Measurements from ENCODE around the gene BHLHA9. TPM values are rescaled to one million over a fixed set of nuclear protein-coding genes. Genes with fewer than 3 reads are reported as not detected.

The BHLHA9 gene
- total and polyA plus RNA-seq, 2 of the 8 experiments (the other 6 are each of a cell fraction or from before 2014, with no cell fraction given), result 0.29 to 0.34 TPM

- TF ChIP-seq JUN (IDR thresholded peaks at IDR 0.05; ENCODE audit: low read depth, low read length) (no peak), CHD1 (IDR thresholded peaks at IDR 0.05; ENCODE audit: low read depth, low read length) (no peak), E2F6 (IDR thresholded peaks at IDR 0.05) (no peak), SP1 (IDR thresholded peaks at IDR 0.05; ENCODE audit: low read depth, low read length) (no peak), NANOG (IDR thresholded peaks at IDR 0.05; ENCODE audit: insufficient read depth, low read depth, low read length, poor library complexity, severe bottlenecking) (no peak)
Measured at GRCh38 chr17:1294157-1294717, 24.0 kb downstream of the BHLHA9 start (continued).
